ENCODE results near the gene NRP1.

DNA sequence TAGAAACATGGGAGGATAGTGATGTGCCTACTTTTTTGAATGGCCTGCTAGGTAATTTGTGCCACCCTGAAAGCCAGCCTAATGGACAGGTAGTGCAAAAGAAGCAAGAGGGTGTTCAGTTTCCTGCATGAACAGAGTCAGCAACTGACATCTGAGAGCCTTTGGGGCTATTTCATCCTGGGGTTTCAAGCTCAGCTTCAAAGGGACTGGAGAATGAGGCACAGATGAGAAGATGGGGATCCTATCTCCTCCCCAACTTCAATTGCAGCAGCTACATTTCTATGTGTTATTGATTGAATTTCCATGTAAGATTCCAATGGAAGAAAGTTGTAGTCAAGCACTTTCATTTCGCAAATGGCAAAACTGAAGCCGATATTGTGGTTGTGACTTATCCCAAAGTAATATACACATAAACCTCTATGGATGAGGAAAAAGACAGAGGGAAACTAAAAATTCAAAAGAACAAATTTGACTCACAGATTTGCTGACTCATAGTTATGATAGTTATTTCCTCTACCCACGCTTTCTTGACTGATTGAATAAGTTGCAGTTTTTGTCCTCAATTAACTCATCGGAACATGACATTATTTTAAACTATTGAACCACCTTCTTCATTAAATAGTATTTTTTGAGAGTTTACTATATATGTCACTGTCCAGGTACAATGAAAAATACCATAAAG lies 42.6 kb upstream of the NRP1 start:
- no peak for TF ChIP-seq POLR2A (IDR thresholded peaks at IDR 0.05)
- TF ChIP-seq, protein P1, sequence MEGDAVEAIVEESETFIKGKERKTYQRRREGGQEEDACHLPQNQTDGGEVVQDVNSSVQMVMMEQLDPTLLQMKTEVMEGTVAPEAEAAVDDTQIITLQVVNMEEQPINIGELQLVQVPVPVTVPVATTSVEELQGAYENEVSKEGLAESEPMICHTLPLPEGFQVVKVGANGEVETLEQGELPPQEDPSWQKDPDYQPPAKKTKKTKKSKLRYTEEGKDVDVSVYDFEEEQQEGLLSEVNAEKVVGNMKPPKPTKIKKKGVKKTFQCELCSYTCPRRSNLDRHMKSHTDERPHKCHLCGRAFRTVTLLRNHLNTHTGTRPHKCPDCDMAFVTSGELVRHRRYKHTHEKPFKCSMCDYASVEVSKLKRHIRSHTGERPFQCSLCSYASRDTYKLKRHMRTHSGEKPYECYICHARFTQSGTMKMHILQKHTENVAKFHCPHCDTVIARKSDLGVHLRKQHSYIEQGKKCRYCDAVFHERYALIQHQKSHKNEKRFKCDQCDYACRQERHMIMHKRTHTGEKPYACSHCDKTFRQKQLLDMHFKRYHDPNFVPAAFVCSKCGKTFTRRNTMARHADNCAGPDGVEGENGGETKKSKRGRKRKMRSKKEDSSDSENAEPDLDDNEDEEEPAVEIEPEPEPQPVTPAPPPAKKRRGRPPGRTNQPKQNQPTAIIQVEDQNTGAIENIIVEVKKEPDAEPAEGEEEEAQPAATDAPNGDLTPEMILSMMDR (IDR thresholded peaks at IDR 0.05), result no peak
